GM12801 (cell line): ENCODE measurements around the gene ABHD13.

Source experiments
- CTCF ChIP-seq: IDR thresholded peaks from one replicate; pipeline ENCODE4 v1.5.1; 2011; ENCODE audit warnings: control low read depth; ENCODE audit not compliant: insufficient read length; ENCODE audit errors: extremely low read depth

ABHD13 gene

GRCh38 chr13:108190897-108191296, 27.3 kb upstream of the ABHD13 start:
- TF ChIP-seq CTCF, result no peak

GRCh38 chr13:108193806-108194205, 24.4 kb upstream of the ABHD13 start:
- TF ChIP-seq CTCF, result no peak

- no peak for TF ChIP-seq CTCF
These were observed 23.7 kb upstream of the ABHD13 start for GRCh38 chr13:108194435-108194936.

GRCh38 chr13:108195146-108195545, 23.0 kb upstream of the ABHD13 start:
- no peak for TF ChIP-seq CTCF

GRCh38 chr13:108195861-108196260, 22.3 kb upstream of the ABHD13 start:
- no peak for TF ChIP-seq CTCF

- TF ChIP-seq CTCF, result no peak
These were observed 17.3 kb upstream of the ABHD13 start for GRCh38 chr13:108200781-108201398.

- no peak for TF ChIP-seq CTCF
These were observed 7.6 kb upstream of the ABHD13 start for GRCh38 chr13:108210551-108210950.

GRCh38 chr13:108212886-108213285, 5.3 kb upstream of the ABHD13 start:
- TF ChIP-seq CTCF, result no peak
